SH-SY5Y (cell line): Measurements from ENCODE around the gene FRK.

Experiments
- GATA2 ChIP-seq: IDR thresholded peaks from 2 replicates; pipeline ENCODE4 v1.6.1; 2011; ENCODE audit warnings: mild to moderate bottlenecking, low read depth, low read length
- GATA3 ChIP-seq: IDR thresholded peaks from 2 replicates; pipeline ENCODE4 v1.6.1; 2011; ENCODE audit warnings: low read depth, mild to moderate bottlenecking, low read length, moderate library complexity

DNA sequence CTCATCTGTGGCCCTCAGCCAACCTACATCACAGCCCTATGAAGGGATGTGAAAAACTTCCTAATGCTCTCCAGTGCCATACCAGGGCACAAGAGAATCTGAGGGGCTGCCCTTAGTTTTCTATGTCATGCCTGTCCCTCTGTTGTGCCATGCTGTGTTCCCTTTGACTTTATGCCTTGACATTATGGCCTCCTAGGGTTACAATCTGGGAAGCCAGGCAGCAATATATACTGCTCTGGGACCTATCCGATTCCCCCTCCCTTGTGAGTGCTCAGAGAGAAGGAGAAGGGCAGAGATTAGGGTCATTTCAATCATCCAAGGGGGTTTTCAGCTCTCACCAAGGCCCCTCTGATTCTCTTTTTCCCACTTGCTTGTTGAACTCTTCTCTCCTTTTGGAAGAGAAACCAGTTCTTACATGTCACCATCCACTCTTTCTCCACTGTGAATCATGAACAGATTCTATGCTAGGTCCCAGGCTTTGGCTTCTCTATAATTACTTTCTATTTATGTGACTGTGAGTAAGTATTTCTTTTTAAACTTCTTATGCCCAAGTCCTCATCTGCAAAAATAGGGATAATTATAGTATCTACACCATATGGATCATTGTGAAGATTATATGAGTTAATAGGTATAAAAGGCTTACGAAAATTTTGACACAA, 14.2 kb upstream of the FRK start:
- TF ChIP-seq GATA2 (no peak), GATA3 (no peak)
